HG02970 (cell line): ENCODE results near the gene A4GNT.

ENCODE experiments used
- ATAC-seq: cut with Tn5 transposase; IDR thresholded peaks from one replicate; pipeline ENCODE4 v1.9.1; 2021; ENCODE audit warnings: mild to moderate bottlenecking, moderate library complexity, moderate number of reproducible peaks; ENCODE audit not compliant: unreplicated experiment, low FRiP score

A4GNT gene

DNA sequence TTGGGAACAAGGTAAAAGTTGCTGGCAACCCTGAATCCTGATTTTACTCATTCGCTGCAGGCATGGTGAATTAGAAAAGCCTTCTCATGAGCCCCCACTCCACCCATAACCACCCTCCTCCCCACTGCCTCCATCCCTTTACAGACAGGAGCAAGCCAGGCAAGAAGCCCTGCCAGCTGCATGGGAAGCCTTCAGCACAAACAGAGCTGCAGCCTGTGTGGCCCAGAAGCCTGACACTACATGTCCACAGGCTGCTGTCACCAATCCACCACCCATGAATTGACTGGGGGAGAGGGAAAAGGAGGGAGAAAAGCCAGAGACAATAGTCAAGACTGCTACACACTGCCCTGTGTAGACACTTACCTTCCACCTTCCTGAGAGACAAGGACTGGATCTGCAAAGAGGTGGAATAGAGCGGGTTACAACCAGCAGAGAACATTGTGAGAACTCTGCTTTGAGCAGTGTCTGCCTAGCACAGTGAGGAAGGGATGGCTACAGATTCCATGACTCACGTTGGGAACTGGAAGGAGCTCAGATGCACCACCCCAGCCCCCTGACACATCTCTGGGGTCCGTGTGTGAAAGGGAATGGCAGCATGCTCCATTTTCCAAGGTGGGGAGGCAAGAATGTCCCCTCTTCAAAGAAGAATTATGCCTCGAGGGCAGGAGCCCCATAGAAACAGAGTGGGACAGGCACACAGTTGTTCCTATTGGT, 50.7 kb downstream of the A4GNT start:
- no peak for ATAC-seq

DNA sequence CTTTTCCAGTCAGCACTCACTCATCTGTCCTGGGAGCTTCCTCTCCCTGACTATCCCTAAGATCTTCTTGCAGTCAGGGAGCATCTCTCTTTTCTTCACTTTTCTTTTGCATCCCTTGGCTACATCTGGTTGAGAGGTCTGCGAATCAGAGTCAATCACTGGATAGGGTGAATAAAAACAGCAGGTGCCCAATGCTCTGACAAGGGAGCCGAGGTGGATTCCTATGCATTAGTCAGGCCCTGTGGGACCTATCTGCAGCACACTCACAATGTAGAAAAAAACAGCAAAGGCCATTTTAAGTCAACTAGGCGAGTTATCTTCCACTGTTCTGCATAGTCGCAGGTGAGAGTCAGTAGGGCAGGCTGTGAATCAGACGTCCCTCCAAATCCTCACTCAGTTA, 52.3 kb downstream of the A4GNT start:
- ATAC-seq: no peak

DNA sequence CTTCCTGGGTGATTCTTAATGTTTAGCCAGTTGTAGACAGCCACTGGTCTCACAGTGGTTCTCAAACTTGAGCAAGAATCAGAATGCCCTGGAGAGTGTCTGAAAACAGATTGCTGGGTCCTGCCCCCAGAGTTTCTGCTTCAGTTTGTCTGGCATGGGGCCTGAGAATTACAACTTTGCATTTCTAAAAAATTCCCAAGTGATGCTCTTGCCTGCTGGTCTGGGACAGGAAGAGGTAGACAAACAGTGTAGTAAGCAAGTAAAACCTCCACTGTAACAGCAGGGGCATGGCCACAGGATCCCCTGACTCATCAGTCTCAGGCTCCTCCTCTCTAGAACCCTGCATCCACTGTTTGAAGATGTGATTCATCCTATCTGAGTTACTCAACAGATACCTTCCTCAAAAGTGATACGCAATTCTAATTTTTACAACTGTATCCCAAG, 53.3 kb downstream of the A4GNT start:
- no peak for ATAC-seq

DNA sequence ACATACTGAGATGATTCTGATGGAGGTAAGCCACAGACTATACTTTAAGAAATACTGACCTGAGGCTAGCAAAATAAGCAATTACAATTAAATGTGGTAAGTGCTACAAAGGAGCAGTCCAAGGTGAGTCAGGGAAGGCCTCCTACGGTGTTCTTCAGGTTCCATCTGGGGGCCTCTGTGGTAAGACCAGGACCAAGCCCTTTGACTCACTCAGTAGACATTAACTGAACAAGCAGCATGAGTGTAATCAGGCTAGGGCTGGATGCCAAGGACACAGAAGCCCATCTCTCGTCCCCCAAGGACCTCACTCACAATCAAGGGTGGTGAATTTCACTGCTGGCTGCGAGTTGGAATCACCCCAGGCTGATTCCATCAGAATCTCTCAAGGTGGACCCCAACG, 54.1 kb downstream of the A4GNT start:
- ATAC-seq: no peak
